ENCODE measurements around the gene GFM2.
"Not testable (repeated sequence)": the region's sequence is repeated elsewhere in the genome, so short reads cannot be mapped to it uniquely, and the experiment has no call there.

Gene GFM2, protein sequence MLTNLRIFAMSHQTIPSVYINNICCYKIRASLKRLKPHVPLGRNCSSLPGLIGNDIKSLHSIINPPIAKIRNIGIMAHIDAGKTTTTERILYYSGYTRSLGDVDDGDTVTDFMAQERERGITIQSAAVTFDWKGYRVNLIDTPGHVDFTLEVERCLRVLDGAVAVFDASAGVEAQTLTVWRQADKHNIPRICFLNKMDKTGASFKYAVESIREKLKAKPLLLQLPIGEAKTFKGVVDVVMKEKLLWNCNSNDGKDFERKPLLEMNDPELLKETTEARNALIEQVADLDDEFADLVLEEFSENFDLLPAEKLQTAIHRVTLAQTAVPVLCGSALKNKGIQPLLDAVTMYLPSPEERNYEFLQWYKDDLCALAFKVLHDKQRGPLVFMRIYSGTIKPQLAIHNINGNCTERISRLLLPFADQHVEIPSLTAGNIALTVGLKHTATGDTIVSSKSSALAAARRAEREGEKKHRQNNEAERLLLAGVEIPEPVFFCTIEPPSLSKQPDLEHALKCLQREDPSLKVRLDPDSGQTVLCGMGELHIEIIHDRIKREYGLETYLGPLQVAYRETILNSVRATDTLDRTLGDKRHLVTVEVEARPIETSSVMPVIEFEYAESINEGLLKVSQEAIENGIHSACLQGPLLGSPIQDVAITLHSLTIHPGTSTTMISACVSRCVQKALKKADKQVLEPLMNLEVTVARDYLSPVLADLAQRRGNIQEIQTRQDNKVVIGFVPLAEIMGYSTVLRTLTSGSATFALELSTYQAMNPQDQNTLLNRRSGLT

GRCh38 chr5:74766849-74767578, at the start of gene GFM2, which contains the start of gene NSA2:
TSS of gene GFM2 (minus strand) at chr5:74767117. CDS start at chr5:74763742, 3,375 bp downstream.
TSS of gene NSA2 (plus strand) at chr5:74767249. CDS start at chr5:74767361, 112 bp downstream.
- Histone ChIP-seq H3K36me3 (ENCODE audit: control insufficient read depth, insufficient read depth, low read length) (peaks cover 51% of the 10 kb centered on the region), H3K4me1 (ENCODE audit: control insufficient read depth, insufficient read depth, low read length) (peaks cover 5% of the 10 kb centered on the region; the same call in 1 of the 2 replicates), H3K9me3 (ENCODE audit: control insufficient read depth, insufficient read depth, low read length) (no peaks in the 10 kb centered on the region), H3K9ac (ENCODE audit: low read depth, low read length) (peak within 1 kb of the TSS; percentile 62), H3K4me3 (ENCODE audit: low read depth, low read length) (peak within 1 kb of the TSS; percentile 99), H3K27me3 (ENCODE audit: control insufficient read depth, insufficient read depth, low read length) (no peaks in the 10 kb centered on the region), H3K27ac (ENCODE audit: low read depth, low read length) (peak within 1 kb of the TSS; percentile 84)

- Histone ChIP-seq H3K4me1 (ENCODE audit: control insufficient read depth, insufficient read depth, low read length) (peaks cover 12% of the 10 kb centered on the region), H3K27ac (ENCODE audit: low read depth, low read length) (no peak overlapping the region), H3K27me3 (ENCODE audit: control insufficient read depth, insufficient read depth, low read length) (no peaks in the 10 kb centered on the region), H3K9ac (ENCODE audit: low read depth, low read length) (no peak overlapping the region), H3K4me3 (ENCODE audit: low read depth, low read length) (no peak overlapping the region), H3K9me3 (ENCODE audit: control insufficient read depth, insufficient read depth, low read length) (no peaks in the 10 kb centered on the region), H3K36me3 (ENCODE audit: control insufficient read depth, insufficient read depth, low read length) (peaks cover 29% of the 10 kb centered on the region)
Observed at GRCh38 chr5:74810915-74811314, 44.0 kb upstream of the GFM2 start.

GRCh38 chr5:74801941-74802340, 35.0 kb upstream of the GFM2 start:
- H3K9me3 ChIP-seq (ENCODE audit: control insufficient read depth, insufficient read depth, low read length): no peaks in the 10 kb centered on the region
- peaks cover 79% of the 10 kb centered on the region for H3K36me3 ChIP-seq (ENCODE audit: control insufficient read depth, insufficient read depth, low read length)
- H3K4me3 ChIP-seq (ENCODE audit: low read depth, low read length): no peak overlapping the region
- H3K27ac ChIP-seq (ENCODE audit: low read depth, low read length): no peak overlapping the region
- no peak overlapping the region for H3K9ac ChIP-seq (ENCODE audit: low read depth, low read length)
- no peaks in the 10 kb centered on the region for H3K27me3 ChIP-seq (ENCODE audit: control insufficient read depth, insufficient read depth, low read length)
- H3K4me1 ChIP-seq (ENCODE audit: control insufficient read depth, insufficient read depth, low read length): no peaks in the 10 kb centered on the region

GRCh38 chr5:74801197-74801596, 34.3 kb upstream of the GFM2 start:
- Histone ChIP-seq H3K27me3 (ENCODE audit: control insufficient read depth, insufficient read depth, low read length) (no peaks in the 10 kb centered on the region), H3K4me1 (ENCODE audit: control insufficient read depth, insufficient read depth, low read length) (no peaks in the 10 kb centered on the region), H3K36me3 (ENCODE audit: control insufficient read depth, insufficient read depth, low read length) (peaks cover 87% of the 10 kb centered on the region), H3K9ac (ENCODE audit: low read depth, low read length) (no peak overlapping the region), H3K27ac (ENCODE audit: low read depth, low read length) (no peak overlapping the region), H3K4me3 (ENCODE audit: low read depth, low read length) (no peak overlapping the region), H3K9me3 (ENCODE audit: control insufficient read depth, insufficient read depth, low read length) (no peaks in the 10 kb centered on the region)

- Histone ChIP-seq H3K9me3 (ENCODE audit: control insufficient read depth, insufficient read depth, low read length) (no peaks in the 10 kb centered on the region), H3K4me3 (ENCODE audit: low read depth, low read length) (no peak overlapping the region), H3K27ac (ENCODE audit: low read depth, low read length) (no peak overlapping the region), H3K36me3 (ENCODE audit: control insufficient read depth, insufficient read depth, low read length) (peaks cover 94% of the 10 kb centered on the region), H3K4me1 (ENCODE audit: control insufficient read depth, insufficient read depth, low read length) (no peaks in the 10 kb centered on the region), H3K27me3 (ENCODE audit: control insufficient read depth, insufficient read depth, low read length) (no peaks in the 10 kb centered on the region), H3K9ac (ENCODE audit: low read depth, low read length) (no peak overlapping the region)
Observed at GRCh38 chr5:74798977-74799911, 32.3 kb upstream of the GFM2 start.

DNA sequence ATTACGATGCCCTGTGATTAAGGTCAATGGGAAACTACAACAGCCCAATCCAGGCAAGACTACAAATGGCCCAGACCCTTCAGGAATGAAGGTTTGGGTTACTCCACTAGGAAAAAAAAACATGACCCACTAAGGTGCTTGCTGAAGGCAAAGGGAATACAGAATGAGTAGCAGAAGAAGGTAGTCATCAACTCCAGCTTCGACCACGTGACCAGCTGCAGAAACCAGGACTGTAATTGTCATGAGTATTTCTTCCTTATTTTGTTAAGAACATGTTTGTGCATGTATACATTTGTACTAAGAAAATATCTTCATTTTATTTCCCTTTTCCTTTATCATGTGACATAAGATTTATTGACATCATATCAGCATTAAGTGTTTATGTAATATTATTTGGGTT, 24.8 kb upstream of the GFM2 start:
- peaks cover 91% of the 10 kb centered on the region for H3K36me3 ChIP-seq (ENCODE audit: control insufficient read depth, insufficient read depth, low read length)

GRCh38 chr5:74787424-74787823, 20.5 kb upstream of the GFM2 start:
- Histone ChIP-seq H3K4me1 (ENCODE audit: control insufficient read depth, insufficient read depth, low read length) (no peaks in the 10 kb centered on the region), H3K4me3 (ENCODE audit: low read depth, low read length) (no peak overlapping the region), H3K27ac (ENCODE audit: low read depth, low read length) (no peak overlapping the region), H3K27me3 (ENCODE audit: control insufficient read depth, insufficient read depth, low read length) (no peaks in the 10 kb centered on the region), H3K9me3 (ENCODE audit: control insufficient read depth, insufficient read depth, low read length) (no peaks in the 10 kb centered on the region), H3K9ac (ENCODE audit: low read depth, low read length) (no peak overlapping the region), H3K36me3 (ENCODE audit: control insufficient read depth, insufficient read depth, low read length) (peaks cover 81% of the 10 kb centered on the region)

More for the DNA sequence above, 24.8 kb upstream of the GFM2 start:
- not testable (repeated sequence) for H3K4me1 ChIP-seq (ENCODE audit: control insufficient read depth, insufficient read depth, low read length); H3K9me3 ChIP-seq (ENCODE audit: control insufficient read depth, insufficient read depth, low read length); H3K27me3 ChIP-seq (ENCODE audit: control insufficient read depth, insufficient read depth, low read length); H3K4me3 ChIP-seq (ENCODE audit: low read depth, low read length); H3K9ac ChIP-seq (ENCODE audit: low read depth, low read length); H3K27ac ChIP-seq (ENCODE audit: low read depth, low read length)

DNA sequence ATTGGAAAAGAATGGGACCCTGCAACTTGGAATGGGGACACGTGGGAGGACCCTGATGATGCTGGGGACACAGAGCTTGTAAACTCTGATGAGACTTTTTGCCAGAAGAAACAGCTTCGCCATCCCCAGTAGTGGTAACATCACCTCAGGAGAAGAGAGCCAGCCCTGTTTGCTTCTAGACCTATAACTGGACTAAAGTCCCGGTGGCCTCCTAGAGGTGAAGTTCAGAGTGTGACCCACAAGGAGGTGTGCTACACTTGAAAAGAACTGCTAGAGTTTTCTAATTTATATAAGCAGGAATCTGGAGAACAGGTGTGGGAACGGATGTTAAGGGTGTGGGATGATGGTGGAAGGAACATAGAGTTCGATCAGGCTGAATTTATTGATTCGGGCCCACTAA, 19.9 kb upstream of the GFM2 start:
- no peak overlapping the region for H3K27ac ChIP-seq (ENCODE audit: low read depth, low read length)
- no peaks in the 10 kb centered on the region for H3K4me1 ChIP-seq (ENCODE audit: control insufficient read depth, insufficient read depth, low read length)
- H3K9ac ChIP-seq (ENCODE audit: low read depth, low read length): no peak overlapping the region
- H3K4me3 ChIP-seq (ENCODE audit: low read depth, low read length): no peak overlapping the region
- H3K36me3 ChIP-seq (ENCODE audit: control insufficient read depth, insufficient read depth, low read length): peaks cover 81% of the 10 kb centered on the region
- H3K9me3 ChIP-seq (ENCODE audit: control insufficient read depth, insufficient read depth, low read length): no peaks in the 10 kb centered on the region
- H3K27me3 ChIP-seq (ENCODE audit: control insufficient read depth, insufficient read depth, low read length): no peaks in the 10 kb centered on the region

- no peaks in the 10 kb centered on the region for H3K27me3 ChIP-seq (ENCODE audit: control insufficient read depth, insufficient read depth, low read length)
- H3K27ac ChIP-seq (ENCODE audit: low read depth, low read length): no peak overlapping the region
- no peaks in the 10 kb centered on the region for H3K9me3 ChIP-seq (ENCODE audit: control insufficient read depth, insufficient read depth, low read length)
- no peaks in the 10 kb centered on the region for H3K4me1 ChIP-seq (ENCODE audit: control insufficient read depth, insufficient read depth, low read length)
- H3K9ac ChIP-seq (ENCODE audit: low read depth, low read length): no peak overlapping the region
- peaks cover 97% of the 10 kb centered on the region for H3K36me3 ChIP-seq (ENCODE audit: control insufficient read depth, insufficient read depth, low read length)
- H3K4me3 ChIP-seq (ENCODE audit: low read depth, low read length): no peak overlapping the region
Observed at GRCh38 chr5:74778609-74779008, 11.7 kb upstream of the GFM2 start.

DNA sequence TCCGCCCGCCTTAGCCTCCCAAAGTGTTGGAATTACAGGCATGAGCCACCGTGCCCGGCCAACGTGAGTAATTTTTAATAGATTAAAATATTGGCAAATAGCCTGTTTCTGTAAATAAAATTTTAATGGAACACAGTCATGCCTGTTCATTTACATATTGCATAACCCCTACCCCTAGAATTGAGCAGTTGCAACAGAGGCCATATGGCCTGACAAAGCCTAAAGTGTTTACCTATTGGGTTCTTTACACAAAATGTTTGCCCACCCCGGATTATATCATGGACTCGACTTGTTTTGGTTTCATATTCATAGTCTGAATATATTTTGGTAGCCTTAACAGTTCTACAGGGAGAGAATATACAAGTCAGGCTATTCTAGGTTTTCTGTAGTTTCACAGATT, 5.4 kb upstream of the GFM2 start:
- no peak overlapping the region for H3K27ac ChIP-seq (ENCODE audit: low read depth, low read length)
- H3K36me3 ChIP-seq (ENCODE audit: control insufficient read depth, insufficient read depth, low read length): peaks cover 77% of the 10 kb centered on the region
- H3K27me3 ChIP-seq (ENCODE audit: control insufficient read depth, insufficient read depth, low read length): no peaks in the 10 kb centered on the region
- H3K9me3 ChIP-seq (ENCODE audit: control insufficient read depth, insufficient read depth, low read length): no peaks in the 10 kb centered on the region
- H3K9ac ChIP-seq (ENCODE audit: low read depth, low read length): no peak overlapping the region
- no peak overlapping the region for H3K4me3 ChIP-seq (ENCODE audit: low read depth, low read length)
- H3K4me1 ChIP-seq (ENCODE audit: control insufficient read depth, insufficient read depth, low read length): peaks cover 5% of the 10 kb centered on the region; the same call in 1 of the 2 replicates
